Kidney capillary endothelial cell (primary cell): Measurements from ENCODE around the gene TDP1.
"Not testable (repeated sequence)": the region's sequence is repeated elsewhere in the genome, so short reads cannot be mapped to it uniquely, and the experiment has no call there.

ENCODE experiments used
- DNase-seq: peaks from one replicate; pipeline ENCODE4 v3.0.0-alpha.2; 2018; ENCODE audit warnings: low spot score

TDP1 gene

DNA sequence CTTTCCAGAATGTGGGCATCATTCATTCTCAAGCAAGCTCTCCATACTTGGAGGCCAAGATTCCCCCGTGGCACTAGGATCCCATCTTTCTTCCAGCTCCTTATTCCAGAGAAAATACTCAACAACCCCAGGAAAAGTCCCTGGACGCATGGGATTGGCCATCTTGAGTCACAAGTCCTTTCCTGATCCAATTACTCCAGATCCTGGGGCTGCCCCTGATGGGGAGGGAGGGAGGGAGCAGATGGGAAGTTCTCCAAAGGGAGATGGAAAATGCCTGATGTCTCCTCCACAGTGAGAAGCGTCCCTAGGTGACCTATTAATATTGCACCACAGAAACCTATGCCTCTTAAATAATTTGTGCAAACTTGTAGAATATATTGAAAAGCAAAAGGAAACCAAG is 93.7 kb downstream of the TDP1 start:
- DNase-seq, result no peak

DNA sequence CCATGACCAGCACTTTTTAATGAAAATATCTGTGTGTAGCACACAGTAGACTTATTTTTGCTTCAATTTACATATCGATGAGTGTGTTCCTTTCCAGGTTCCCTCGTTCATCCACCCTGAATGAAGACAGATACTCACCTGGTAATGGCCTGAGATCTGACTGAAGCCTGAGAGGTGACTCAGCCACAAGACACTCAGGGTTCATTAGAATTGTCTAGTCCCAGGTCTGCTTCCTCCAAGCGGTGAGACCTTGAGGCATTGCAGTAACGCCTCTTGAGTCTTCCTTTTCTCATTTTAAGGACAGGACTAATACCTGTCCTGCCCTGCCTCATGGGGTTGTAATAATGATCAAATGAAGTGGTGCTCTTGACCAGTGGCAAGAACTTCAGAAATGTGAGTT is 94.5 kb downstream of the TDP1 start:
- DNase-seq, result no peak

DNA sequence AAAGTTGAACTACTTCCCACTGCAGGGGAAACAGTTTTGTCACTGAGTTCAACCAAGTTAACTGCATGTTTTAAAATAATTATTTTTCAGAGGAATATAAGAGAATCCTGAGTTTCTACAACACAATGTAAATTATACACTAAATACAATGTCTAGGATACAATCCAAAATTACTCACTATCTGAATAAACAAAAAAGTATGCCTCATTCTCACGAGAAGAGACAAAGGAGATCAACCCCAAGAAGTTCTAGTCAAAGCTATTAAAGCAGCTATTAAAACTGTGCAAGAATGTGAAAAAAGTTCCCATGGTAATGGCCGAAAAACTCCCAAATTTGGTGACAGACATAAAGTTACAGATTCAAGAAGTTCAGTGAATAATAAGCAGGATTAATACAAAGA is 97.3 kb downstream of the TDP1 start:
- DNase-seq, result no peak

DNA sequence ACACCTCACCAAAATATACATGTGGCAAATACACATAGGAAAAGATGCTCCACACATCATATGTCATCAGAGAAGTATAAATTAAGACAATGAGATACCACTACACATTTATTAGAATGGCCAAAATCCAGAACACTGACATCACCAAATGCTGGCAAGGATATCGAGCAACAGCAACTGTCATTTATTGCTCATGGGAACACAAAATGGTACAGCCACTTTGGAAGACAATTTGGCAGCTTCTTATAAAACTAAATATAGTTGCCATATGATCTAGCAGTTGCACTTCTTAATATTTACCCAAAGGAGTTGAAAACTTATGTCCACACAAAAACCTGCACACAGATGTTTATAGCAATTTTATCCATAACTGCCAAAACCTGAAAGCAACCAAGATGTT is 99.1 kb downstream of the TDP1 start:
- no peak for DNase-seq

DNA sequence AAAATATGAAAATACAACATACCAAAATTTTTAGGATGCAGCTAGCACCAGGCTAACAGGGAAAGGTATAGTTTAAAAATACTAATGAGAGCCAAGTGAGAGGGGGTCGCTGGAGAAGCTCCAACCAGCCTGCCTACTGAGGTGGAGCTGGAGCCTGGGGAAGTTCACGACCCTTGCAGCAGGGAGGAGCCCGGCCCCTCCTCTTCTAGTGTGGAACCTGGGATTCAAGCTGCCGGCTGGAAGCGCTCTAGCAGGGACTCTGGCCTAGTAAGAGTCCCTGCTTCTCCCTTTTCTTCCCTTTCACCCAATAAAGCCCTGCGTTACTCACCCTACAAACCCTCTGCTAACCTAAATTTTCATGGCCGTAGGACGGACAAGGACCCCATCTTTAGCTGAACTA is 101.1 kb downstream of the TDP1 start:
- no peak for DNase-seq

DNA sequence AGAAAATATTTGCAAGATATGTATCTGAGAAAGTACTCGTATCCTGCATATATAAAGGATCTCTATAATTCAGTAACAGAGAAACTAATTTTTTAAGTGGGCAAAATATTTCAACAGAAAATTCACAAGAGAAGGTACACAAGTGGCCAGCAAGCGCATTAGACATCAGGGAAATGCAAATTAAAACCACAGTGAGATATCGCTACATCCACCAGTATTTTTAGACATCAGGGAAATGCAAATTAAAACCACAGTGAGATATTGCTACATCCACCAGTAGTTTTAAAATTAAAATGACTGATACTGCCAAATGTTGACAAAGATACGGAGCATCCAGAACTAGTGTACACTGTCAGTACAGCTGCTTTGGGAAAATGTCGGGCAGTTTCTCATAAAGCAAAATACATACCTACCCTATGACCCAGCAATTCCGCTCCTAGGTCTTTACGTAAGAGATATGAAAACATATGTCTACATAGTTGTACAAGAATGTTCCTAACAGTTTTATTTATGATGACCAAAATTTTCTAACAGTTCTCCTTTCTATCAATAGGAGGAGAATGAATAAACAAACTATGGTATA is 103.2 kb downstream of the TDP1 start:
- DNase-seq, result no peak

DNA sequence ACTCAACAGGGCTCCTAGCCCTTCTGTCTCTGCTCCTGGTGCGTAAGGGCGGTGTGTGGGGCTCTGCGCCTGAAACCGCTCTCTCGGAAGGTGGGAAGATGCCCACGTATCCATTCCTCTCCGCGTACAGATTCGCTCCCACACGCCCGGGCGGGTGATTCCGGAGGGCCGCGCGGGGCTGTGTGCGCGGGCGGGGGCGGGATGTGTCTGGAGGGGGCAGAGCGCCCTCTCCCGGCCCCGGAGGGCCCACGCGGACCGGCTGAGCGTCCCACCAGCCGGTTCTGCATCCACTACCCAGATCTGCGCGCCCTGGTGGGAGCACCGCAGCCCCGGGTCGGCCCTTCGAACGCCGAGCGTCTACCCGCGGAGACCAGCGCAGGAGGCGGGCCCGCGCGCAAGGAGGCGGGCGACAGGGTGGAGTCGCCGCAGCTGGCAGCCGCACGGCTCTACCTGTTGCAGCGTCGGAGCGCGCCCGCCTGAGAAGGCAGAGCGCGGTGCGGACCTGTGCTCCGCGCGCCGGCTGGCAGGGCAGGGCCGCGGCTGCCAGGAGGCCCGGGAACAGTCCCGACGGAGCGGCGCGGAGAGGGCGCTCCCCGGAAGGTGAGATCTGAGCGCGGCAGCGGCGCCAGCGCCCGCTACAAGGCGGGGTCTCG is 104.7 kb downstream of the TDP1 start:
- DNase-seq, result no peak

DNA sequence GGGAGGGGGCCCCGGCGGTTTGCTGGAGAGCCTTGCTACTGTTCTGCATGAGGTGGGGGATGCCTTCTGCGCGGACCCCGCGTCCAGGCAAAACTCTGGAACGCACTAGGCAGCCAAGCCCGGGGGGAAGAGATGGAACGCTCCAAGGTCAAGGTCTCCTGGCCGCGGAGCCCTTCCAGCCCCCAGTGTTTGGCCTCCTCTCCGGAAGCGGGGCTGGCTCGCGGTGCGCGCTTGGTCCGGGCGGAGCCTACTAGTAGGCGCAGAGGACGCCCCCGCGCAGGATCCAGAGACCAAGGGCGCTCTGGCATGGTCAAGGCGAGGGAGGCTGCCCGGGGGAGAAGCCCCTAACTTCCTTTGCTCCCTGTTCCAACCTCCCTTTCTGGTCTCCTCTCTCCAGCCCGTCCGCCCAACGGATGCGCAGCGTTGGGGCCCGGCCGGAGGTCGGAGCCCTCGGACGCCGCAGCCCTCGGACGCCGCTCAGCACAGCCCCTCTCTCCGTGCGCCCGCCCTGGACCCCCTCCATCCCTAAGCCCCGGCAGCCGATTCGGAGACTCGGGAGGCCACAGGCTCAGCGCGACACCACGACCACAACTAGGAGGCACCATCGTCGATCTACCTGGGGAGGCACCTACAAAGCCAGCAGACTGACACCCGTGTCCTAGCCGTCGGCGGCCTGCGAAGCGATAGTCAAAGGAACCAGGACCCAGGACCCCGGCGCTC is 105.4 kb downstream of the TDP1 start:
- no peak for DNase-seq

DNA sequence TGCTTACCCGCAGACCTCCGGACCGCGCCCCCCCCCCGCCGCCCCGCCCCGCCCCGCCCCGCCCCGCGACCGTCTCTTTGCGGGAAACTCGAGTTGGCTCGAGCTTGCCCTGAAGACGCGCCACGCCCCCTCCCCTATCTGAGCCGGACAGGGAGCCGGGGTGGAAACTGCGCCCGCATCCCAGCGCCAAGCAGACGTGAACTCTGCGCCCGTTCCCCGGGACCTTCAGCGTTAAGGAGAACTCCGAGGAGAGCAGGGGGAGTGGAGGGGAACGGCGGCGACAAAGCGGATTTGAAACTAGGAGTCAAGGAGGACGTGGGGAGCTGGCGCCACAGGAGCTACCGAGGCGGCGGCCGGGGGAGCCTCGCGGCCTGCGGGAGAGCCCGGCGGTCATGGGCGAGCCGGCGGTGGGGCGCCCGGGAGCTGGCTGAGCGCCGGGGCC is 106.0 kb downstream of the TDP1 start, which contains the start of gene KCNK13:
Gene KCNK13, plus strand, starts transcription at position 310 of the 442 bp plus-strand sequence. CDS start 212 bp downstream, outside the sequence.
- no peak for DNase-seq

DNA sequence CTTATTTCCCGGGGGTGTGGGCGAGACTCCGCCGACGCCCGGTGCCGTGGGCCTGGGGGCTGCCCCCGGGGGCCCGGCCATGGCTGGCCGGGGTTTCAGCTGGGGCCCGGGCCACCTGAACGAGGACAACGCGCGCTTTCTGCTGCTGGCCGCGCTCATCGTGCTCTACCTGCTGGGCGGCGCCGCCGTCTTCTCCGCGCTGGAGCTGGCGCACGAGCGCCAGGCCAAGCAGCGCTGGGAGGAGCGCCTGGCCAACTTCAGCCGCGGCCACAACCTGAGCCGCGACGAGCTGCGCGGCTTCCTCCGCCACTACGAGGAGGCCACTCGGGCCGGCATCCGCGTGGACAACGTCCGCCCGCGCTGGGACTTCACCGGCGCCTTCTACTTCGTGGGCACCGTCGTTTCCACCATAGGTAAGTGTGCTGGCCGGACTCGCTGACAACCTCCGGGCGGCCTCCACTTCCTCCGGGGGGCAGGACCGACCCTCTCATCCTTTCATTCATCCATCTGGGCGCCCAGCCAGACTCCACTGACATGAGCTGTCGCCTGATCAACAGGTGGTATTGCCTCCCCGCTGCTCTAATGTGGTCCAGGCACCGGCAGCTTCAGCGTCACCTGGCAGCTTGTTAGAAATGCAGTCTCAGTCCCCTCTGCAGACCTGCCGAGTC is 106.5 kb downstream of the TDP1 start:
- no peak for DNase-seq

DNA sequence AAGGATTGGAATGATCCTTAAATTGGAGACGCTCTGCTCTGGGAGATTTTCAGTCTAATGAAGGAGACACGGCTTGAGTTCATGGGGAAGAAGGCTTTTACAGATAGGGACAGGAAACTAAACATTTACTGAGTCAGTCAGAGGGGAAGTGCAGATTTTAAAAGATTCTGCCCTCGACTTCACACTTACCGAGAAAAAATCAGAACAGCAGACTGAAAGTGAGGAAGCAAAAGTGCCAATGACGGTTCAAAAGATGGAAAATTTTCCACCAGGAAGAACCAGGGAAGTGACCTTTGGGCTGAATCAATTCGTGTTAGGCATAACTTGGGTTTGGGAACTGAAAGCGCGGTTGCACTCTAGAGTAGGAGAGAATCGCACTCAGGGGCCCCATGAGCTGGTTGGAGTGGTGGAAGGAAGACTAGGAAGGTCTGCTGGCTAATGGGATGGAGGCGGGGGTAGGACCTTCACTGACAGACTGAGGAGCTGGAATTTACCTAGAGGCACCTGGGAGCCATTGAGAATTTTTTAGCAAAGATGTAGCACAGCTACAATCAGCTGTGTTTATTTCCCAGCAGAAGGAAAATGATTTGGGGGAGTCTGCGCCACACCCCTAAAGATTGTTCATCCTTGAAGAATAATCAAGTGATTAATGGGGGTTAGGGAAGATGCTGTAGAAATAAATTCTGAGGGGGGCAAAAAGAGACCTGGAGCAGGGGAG is 107.3 kb downstream of the TDP1 start:
- no peak for DNase-seq

DNA sequence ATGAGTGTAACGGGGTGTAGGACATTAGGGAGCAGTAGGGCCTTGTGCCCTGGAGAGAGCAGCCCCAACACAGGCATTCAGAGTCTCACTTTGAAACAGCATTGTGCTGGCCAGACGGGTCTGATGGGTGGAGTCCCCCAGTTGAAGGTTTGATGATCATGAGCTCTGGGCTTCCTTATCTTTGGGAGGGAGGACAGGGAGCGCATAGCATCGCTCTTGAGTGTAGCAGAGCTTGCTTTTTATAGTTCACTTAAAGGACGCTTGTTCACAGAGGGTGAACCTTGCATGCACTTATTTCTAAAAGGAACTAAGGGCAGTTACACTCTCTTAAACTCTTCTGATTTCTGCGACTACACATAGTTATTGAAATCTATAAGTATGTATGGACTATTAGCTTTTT is 116.6 kb downstream of the TDP1 start:
- DNase-seq, result no peak

DNA sequence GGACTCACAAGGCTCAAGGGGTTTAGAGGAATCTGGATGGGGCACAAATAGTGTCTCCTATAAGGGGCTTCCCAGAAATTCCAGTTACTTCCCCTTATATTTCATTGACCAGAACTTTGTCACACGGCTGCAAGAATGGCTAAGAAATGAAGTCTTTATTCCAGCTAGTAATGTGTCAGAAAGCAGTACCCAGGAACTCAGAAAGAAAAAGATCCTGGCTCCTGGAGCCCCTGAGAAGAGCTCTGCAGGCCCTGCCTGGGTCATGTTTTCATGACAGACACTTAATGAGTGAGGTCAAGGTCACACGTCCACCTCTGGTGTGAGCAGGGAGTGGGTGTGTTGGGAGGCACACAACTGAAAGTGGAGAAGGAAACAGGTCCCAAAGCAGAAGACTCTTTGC is 123.8 kb downstream of the TDP1 start:
- no peak for DNase-seq

DNA sequence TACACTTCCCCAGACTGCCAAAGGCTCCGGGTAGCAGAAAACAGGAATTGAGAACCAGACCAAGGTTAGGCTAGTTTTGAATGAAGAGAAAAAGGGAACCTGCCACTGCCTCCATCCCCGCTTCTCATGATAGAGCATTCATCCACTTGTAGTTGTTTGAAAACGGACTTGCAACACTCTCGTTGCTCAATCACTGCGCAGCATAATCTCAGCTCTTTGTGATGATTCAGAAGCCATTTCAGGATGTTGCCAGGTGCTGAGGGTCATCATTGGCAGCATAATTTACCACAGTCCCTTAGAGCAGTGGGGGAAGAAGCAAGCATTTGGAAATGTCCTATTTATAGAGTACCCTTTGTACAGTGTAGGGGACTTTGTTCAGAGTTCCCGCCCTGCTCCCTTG is 131.7 kb downstream of the TDP1 start:
- DNase-seq, result no peak

DNA sequence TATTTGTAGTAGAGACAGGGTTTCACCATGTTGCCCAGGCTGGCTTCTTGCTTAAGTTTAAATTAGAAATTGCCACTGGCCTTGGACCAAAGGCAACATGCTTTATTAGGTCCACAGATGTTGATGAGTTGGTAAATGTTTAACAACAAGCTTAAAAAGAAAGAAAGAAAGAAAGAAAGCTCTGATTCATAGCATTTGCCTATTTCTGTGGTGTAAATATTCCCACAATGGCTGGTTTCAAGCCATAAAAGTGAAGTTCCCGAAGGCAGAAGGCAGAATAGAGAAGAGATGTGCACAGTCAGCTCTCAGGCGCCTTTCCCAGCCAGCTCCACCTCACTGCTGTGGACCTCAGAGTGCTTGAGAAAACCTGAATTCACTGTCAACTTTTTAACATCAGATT is 132.4 kb downstream of the TDP1 start:
- no peak for DNase-seq

DNA sequence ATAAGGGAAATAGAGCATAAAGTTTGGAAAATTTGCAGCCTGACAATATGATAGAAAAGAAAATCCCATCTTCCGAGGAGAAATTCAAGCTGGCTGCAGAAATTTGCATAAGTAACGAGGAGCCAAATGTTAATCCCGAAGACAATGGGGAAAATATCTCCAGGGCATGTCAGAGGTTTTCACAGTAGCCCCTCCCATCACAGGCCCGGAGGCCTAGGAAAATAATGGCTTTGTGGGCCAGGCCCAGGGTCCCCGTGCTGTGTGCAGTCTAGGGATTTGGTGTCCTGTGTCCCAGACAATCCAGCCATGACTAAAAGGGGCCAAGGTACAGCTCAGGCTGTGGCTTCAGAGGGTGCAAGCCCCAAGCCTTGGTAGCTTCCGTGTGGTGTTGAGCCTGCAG is 133.8 kb downstream of the TDP1 start:
- not testable (repeated sequence) for DNase-seq

DNA sequence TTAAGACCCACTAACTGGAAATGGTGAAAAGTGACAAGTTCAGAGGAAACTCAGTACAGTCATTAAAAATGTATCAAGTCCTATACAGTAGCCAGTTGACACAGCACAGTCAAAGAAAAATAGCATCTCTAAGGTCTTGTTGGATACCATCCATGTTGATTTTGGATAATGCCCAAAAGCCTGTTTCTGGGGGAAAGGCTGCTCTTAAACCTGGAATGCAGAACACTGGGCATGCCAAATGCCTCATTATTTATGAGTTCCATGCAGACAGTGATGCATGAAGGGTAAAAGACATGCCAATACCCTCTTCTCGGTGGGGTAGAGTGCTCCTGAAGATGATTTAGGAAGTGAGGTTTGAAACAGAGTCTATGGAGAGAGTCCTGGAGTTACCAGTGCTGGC is 135.7 kb downstream of the TDP1 start:
- DNase-seq, result no peak

DNA sequence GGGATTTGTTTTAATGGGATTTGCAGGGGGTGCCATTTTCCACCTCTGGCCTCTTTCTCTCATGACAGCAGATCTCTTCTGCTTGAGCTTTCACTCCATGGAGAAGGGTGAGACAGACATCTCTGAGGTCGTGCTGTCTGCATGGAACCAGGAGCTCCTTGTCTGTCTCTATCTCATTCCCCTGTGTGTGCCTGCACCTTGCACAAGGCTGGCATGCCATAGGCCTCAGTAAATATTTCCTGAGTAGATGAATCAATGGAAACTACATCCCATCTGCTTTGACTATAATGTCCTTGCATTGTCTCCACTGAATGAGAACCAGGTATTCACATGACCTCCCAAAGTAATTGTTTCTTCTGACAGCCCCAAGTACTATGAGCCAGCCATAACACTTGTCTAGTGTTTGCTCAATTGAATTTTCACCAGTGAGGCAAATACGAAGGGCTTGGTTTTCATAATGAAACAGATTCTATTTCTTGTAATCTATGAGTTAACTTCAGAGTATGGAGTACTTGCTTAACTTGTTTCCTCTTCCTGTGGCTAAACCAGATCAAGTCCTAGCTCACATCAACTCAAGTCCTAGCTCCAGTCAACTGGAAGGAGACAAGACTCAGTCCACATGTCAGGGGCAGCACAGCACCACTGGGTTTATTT is 138.3 kb downstream of the TDP1 start:
- no peak for DNase-seq
